ENCODE data around the gene EP300. TPM values are rescaled to one million over a fixed set of nuclear protein-coding genes. Genes with fewer than 3 reads are reported as not detected.

EP300 gene
- total RNA-seq, 2 donors from 2014 or later, result 58.6 to 77.2 TPM

DNA sequence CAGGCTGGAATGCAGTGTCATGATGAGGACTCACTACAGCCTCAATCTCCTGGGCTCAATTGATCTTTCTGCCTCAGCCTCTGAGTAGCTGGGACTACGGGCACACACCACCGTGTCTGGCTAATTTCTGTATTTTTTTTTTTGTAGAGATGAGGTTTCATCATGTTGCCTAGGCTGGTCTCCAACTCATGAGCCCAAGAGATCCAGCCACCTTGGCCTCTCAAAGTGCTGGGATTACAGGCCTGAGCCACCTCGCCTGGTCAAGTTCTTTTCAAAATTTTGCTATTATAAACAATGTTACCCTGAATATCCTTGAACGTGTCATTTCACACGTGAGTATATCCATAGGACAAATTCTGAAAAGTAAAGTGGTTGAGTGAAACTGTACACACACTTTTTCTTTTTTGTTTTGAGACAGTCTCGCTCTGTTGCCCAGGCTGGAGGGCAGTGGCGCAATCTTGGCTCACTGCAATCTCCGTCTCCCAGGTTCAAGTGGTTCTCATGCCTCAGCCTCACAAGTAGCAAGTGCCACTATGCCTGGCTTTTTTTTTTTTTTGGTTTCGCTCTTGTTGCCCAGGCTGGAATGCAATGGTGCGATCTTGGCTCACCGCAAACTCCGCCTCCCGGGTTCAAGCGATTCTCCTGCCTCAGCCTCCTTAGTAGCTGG lies 21.6 kb upstream of the EP300 start:
- no peaks in the 10 kb centered on the region for H3K9me3 Mint-ChIP-seq
- H3K36me3 Mint-ChIP-seq (ENCODE audit: low read depth), result no peaks in the 10 kb centered on the region
- no peaks in the 10 kb centered on the region for H3K27me3 Mint-ChIP-seq
- H3K4me3 Mint-ChIP-seq, result no peak overlapping the region
- no peak for ATAC-seq (replicated peaks)
- H3K4me1 Mint-ChIP-seq, result peaks cover 7% of the 10 kb centered on the region
- H3K27ac Mint-ChIP-seq, result no peak overlapping the region

DNA sequence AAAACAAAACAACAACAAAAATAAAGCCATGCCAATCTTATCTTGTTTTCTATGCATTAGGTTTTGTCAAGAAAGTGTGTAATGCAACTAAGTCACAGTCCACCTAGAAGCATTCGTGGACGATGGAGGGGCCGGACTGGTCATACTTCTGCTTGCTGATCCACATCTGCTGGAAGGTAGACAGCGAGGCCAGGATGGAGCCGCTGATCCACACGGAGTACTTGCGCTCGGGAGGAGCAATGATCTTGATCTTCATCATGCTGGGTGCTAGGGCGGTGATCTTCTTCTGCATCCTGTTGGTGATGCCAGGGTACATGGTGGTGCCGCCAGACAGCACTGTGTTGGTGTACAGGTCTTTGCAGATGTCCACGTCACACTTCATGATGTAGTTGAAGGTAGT lies 18.3 kb upstream of the EP300 start:
- Mint-ChIP-seq H3K9me3 (no peaks in the 10 kb centered on the region), H3K4me1 (peaks cover 2% of the 10 kb centered on the region), H3K36me3 (ENCODE audit: low read depth) (no peaks in the 10 kb centered on the region), H3K27me3 (peaks cover 5% of the 10 kb centered on the region), H3K4me3 (no peak overlapping the region), H3K27ac (no peak overlapping the region)
- no peak for ATAC-seq (replicated peaks)

DNA sequence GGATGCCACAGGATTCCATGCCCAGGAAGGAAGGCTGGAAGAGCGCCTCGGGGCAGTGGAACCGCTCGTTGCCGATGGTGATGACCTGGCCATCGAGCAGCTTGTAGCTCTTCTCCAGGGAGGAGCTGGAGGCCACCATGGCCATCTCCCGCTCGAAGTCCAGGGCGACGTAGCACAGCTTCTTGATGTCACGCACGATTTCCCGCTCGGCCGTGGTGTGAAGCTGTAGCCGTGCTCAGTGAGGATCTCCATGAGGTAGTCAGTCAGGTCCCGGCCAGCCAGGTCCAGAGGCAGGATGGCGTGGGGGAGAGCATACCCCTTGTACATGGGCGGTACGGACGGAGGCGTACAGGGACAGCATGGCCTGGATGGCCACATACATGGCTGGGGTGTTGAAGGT lies 17.9 kb upstream of the EP300 start:
- Mint-ChIP-seq H3K4me1 (no peaks in the 10 kb centered on the region), H3K4me3 (no peak overlapping the region), H3K9me3 (no peaks in the 10 kb centered on the region), H3K36me3 (ENCODE audit: low read depth) (no peaks in the 10 kb centered on the region), H3K27me3 (peaks cover 5% of the 10 kb centered on the region), H3K27ac (no peak overlapping the region)
- no peak for ATAC-seq (replicated peaks)

DNA sequence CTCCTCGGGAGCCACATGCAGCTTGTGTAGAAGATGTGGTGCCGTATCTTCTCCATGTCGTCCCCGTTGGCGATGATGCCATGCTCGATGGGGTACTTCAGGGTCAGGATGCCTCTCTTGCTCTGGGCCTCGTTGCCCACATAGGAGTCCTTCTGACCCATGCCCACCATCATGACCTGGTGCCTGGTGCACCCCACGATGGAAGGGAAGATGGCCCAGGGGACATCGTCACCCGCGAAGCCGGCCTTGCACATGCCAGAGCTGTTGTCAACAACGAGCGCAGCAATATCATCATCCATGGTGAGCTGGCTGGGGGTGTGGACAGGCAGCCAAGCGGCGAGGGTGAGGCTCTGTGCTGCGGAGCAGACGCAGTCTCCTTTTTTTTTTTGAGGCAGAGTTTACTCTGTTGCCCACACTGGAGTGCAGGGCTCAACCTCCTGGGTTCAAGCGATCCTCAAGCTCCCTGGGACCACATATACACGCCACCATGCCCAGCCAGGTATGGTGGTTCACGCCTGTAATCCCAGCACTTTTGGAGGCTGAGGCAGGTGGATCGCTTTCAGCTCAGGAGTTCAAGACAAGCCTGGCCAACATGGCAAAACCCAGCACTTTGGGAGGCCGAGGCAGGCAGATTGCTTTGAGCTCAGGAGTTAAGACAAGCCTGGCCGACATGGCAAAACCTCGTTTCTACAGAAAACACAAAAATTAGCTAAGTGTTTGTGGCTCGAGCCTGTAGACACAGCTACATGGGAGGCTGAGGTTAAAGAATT lies 17.3 kb upstream of the EP300 start:
- peaks cover 5% of the 10 kb centered on the region for H3K27me3 Mint-ChIP-seq
- H3K9me3 Mint-ChIP-seq, result no peaks in the 10 kb centered on the region
- H3K4me1 Mint-ChIP-seq, result no peaks in the 10 kb centered on the region
- no peaks in the 10 kb centered on the region for H3K36me3 Mint-ChIP-seq (ENCODE audit: low read depth)
- H3K4me3 Mint-ChIP-seq, result no peak overlapping the region
- no peak for ATAC-seq (replicated peaks)
- no peak overlapping the region for H3K27ac Mint-ChIP-seq

DNA sequence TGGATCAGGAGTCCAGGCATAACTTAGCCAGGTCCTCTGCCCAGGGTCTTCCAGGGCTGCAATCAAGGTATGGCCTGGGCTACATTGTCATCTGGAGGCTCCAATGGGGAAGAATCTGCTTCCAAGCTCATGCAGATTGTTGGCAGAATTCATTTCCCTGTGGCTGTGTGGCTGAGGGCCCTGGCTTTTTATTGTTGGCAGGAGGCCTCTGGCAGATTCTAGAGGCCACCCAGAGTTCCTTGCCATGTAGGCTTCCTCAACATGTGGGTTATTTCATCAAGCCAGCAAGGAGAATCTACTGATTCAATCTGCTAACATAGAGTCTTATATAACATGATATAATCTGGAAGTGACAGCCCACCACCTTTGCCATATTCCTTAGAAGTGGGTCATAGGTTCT lies 16.4 kb upstream of the EP300 start:
- Mint-ChIP-seq H3K27ac (no peak overlapping the region), H3K36me3 (ENCODE audit: low read depth) (no peaks in the 10 kb centered on the region), H3K4me1 (no peaks in the 10 kb centered on the region), H3K4me3 (no peak overlapping the region), H3K9me3 (no peaks in the 10 kb centered on the region), H3K27me3 (peaks cover 5% of the 10 kb centered on the region)
- no peak for ATAC-seq (replicated peaks)

DNA sequence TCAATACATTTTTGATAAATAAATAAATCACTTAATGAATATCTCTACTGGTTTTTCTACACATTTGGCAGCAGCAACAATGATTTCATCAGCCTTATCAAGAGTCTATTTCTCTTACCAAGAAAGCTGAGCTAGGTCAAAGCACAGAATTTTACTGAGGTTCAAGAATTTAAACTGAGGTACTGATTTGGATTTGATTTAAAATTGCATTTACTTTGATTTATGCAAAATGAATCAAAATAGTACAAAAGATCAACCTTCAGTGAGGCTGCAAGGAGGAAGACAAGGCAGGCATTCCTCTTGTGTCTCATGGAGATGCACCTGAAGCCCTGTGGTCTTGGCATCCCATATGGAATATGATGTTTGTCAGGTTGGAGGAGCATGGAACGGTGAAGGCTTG lies 15.5 kb upstream of the EP300 start:
- Mint-ChIP-seq H3K4me1 (no peaks in the 10 kb centered on the region), H3K36me3 (ENCODE audit: low read depth) (no peaks in the 10 kb centered on the region), H3K9me3 (no peaks in the 10 kb centered on the region), H3K27me3 (peaks cover 5% of the 10 kb centered on the region), H3K27ac (no peak overlapping the region), H3K4me3 (no peak overlapping the region)
- no peak for ATAC-seq (replicated peaks)

DNA sequence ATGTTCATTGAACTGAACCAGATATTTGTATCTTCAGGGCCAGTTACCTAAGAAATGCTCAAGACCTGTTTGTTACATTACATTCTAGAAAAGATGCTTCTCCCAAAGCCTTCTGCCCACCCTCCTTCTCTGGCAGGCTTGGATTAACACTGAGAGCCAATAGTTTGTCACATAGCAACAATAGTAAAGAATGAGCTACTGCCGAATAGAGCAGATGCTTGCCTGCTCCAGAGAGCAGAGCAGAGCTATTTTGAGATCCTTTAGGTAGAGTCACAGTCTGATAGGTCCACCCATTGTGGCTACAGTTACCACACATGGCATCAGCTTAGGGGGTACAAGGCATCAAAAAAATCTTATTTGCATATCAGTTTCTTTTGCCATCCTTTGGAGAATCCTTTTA lies 13.5 kb upstream of the EP300 start:
- Mint-ChIP-seq H3K4me3 (no peak overlapping the region), H3K27me3 (peaks cover 5% of the 10 kb centered on the region)

DNA sequence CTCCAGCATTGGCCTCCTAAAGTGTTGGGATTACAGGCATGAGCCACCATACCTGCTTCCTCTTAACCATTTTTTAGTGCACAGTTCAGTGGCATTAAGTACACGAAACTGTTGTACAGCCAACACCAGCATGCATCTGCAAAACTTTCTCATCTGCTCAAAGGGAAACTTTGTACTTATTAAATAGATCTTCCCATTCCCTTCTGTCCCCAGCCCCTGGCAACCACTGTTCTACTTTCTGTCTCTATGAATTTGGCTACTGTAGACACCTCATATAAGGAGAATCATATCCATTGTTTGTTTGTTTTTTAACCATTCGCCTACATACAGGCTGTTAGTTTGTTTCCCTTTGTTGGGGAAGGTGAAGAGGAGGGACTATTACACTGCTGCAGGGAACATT lies 6.5 kb upstream of the EP300 start:
- no peaks in the 10 kb centered on the region for H3K9me3 Mint-ChIP-seq
- ATAC-seq (replicated peaks), result no peak
- no peaks in the 10 kb centered on the region for H3K36me3 Mint-ChIP-seq (ENCODE audit: low read depth)
- no peak overlapping the region for H3K4me3 Mint-ChIP-seq
- peaks cover 5% of the 10 kb centered on the region for H3K4me1 Mint-ChIP-seq
- H3K27ac Mint-ChIP-seq, result no peak overlapping the region
- H3K27me3 Mint-ChIP-seq, result no peaks in the 10 kb centered on the region

More for the DNA sequence above, 13.5 kb upstream of the EP300 start:
- Mint-ChIP-seq H3K9me3 (no peaks in the 10 kb centered on the region), H3K4me1 (no peaks in the 10 kb centered on the region), H3K27ac (no peak overlapping the region), H3K36me3 (ENCODE audit: low read depth) (no peaks in the 10 kb centered on the region)
- ATAC-seq (replicated peaks), result no peak

DNA sequence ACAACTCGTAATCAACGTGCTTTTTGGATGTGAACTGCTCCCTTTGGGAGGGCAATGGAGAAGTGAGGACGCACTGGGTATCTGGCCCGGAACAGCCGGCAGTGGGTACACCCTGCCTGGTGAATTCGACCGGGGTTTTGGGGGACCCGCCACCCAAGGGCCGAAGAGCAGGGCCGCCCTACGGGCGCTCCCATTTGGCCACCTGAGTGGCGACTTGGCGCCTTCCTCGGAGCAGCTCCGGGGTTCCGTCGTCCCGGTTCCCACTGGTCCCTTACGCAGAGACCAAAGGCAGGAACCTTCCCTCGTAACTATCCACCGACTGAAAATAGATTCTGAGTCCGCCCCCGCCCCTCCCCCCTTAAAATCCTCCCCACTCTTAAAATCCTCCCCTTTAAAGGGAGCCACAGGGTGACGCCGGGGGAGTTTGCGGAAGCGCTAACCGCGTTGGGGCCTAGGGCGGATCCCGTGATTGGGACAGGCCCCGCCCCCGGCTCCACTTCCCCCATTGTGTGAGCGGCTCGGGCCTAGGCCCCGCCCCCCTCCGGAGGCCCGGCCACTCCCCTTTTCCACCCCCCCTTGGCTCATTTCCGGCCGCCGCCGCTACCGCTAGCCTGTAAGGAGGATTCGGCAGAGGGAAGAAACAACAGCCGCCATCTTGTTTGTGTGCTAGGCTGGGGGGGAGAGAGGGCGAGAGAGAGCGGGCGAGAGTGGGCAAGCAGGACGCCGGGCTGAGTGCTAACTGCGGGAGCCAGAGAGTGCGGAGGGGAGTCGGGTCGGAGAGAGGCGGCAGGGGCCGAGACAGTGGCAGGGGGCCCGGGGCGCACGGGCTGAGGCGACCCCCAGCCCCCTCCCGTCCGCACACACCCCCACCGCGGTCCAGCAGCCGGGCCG lies 1.0 kb upstream of the EP300 start:
- Mint-ChIP-seq H3K36me3 (ENCODE audit: low read depth) (peaks cover 40% of the 10 kb centered on the region), H3K27ac (peak overlapping the region; percentile 100), H3K9me3 (no peaks in the 10 kb centered on the region), H3K4me1 (peaks cover 20% of the 10 kb centered on the region), H3K4me3 (peak overlapping the region; percentile 96), H3K27me3 (no peaks in the 10 kb centered on the region)
- ATAC-seq (replicated peaks), result peak; percentile 94

DNA sequence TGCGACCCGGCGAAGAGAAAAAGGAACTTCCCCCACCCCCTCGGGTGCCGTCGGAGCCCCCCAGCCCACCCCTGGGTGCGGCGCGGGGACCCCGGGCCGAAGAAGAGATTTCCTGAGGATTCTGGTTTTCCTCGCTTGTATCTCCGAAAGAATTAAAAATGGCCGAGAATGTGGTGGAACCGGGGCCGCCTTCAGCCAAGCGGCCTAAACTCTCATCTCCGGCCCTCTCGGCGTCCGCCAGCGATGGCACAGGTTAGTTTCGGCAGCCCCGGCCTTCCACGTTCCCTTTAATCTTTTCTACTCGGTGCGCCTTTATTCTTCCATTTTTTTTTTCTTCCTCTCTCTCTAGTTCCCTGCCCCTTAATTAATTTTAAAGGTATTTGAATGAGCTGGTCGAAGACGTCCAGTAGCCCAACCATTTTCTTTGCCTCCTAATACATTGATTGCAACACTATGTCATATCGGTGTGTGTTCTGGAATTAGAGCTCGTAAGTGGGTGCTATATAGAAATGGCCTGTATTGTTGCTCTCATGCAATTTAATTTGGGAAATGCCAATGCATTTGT lies 537 bp downstream of the EP300 start:
- Mint-ChIP-seq H3K4me1 (peaks cover 27% of the 10 kb centered on the region), H3K9me3 (no peaks in the 10 kb centered on the region), H3K4me3 (peak overlapping the region; percentile 97), H3K36me3 (ENCODE audit: low read depth) (peaks cover 52% of the 10 kb centered on the region), H3K27me3 (no peaks in the 10 kb centered on the region), H3K27ac (peak overlapping the region; percentile 97)
- ATAC-seq (replicated peaks), result no peak

DNA sequence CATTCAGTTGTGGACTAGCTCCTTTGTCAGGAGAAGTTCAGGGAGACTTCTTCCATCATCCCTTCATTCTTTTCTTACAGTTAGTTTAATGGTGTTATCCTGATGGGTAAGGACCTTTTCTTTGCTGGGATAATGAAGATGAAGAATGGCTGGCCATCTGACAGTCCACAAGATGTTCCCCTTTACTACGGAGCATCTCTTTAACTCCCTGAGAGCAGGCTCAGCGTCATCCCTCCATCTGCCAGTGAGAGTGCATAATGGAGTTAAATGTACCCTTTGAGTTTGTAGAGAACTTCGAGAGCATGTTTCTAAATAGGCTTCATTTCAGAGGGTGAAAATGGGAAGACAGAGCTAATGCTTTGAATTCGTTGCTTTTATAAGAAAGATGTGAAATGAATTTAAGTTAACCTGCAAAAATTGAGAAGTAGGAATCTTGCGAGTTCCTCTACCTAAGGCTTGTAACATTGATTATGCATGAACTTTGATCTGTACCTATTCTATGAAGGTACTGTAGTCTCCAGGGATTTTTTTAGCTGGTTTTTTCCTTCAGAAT lies 1.7 kb downstream of the EP300 start:
- H3K27me3 Mint-ChIP-seq, result no peaks in the 10 kb centered on the region
- H3K36me3 Mint-ChIP-seq (ENCODE audit: low read depth), result peaks cover 64% of the 10 kb centered on the region
- peak overlapping the region; percentile 97 for H3K4me3 Mint-ChIP-seq
- H3K4me1 Mint-ChIP-seq, result peaks cover 33% of the 10 kb centered on the region
- ATAC-seq (replicated peaks), result no peak
- H3K9me3 Mint-ChIP-seq, result no peaks in the 10 kb centered on the region
- peak overlapping the region; percentile 97 for H3K27ac Mint-ChIP-seq

DNA sequence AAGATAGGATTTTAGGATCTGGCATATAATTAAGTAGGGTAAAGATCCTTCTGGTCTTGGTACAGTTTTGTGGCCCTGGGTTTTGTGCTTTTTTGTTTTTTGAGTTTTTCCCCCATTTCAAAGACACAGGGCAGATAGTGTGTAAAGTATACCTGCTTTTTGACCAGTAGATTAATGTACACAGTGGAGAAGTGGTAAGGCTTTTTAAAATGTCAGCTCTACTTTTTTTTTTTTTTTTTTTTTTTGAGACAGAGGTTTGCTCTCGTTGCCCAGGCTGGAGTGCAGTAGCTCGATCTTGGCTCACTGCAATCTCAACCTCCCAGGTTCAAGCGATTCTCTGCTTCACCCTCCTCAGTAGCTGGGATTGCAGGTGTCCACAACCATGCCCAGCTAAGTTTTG lies 4.0 kb downstream of the EP300 start:
- Mint-ChIP-seq H3K27ac (peak overlapping the region; percentile 35), H3K4me1 (peaks cover 39% of the 10 kb centered on the region), H3K27me3 (no peaks in the 10 kb centered on the region), H3K36me3 (ENCODE audit: low read depth) (peaks cover 78% of the 10 kb centered on the region), H3K4me3 (peak overlapping the region; percentile 97), H3K9me3 (no peaks in the 10 kb centered on the region)
- ATAC-seq (replicated peaks), result no peak

DNA sequence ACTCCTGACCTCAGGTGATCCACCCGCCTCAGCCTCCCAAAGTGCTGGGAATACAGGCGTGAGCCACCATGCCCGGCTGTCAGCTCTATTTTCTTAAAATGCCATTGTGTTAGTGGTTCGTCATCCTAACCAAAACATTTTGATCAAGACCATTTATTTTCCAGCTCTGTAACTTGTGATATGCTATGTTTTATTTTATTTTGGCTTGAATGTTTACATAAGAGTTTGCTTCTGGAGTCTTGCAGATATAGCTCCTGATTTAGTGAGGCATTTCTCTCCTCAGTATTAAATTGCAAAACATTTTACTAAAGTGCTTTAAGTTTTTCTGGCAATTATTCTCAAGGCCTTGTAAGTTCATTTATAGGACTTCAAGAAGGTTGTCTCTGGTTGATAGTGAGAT lies 4.4 kb downstream of the EP300 start:
- no peak for ATAC-seq (replicated peaks)
- H3K9me3 Mint-ChIP-seq, result no peaks in the 10 kb centered on the region
- H3K4me1 Mint-ChIP-seq, result peaks cover 39% of the 10 kb centered on the region
- no peaks in the 10 kb centered on the region for H3K27me3 Mint-ChIP-seq
- H3K27ac Mint-ChIP-seq, result peak overlapping the region; percentile 35
- H3K36me3 Mint-ChIP-seq (ENCODE audit: low read depth), result peaks cover 73% of the 10 kb centered on the region
- H3K4me3 Mint-ChIP-seq, result peak overlapping the region; percentile 97

DNA sequence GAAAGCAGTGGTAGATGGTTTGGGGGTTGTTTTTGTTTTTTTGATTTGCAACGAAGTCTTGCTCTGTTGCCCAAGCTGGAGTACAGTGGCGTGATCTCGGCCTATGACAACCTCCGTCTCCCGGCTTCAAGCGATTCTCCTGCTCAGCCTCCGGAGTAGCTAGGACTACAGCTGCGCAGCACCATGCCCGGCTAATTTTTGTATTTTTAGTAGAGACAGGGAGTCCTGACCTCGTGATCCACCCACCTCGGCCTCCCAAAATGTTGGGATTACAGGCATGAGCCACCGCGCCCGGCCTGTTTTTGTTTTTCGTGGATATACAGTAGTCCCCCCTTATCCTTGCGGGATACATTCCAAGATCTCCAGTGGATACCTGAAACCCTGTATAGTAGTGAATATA lies 6.6 kb downstream of the EP300 start:
- Mint-ChIP-seq H3K27ac (no peak overlapping the region), H3K4me1 (peaks cover 52% of the 10 kb centered on the region), H3K36me3 (ENCODE audit: low read depth) (peaks cover 76% of the 10 kb centered on the region), H3K27me3 (no peaks in the 10 kb centered on the region), H3K4me3 (peak overlapping the region; percentile 37), H3K9me3 (no peaks in the 10 kb centered on the region)
- no peak for ATAC-seq (replicated peaks)
